Gastroesophageal sphincter (tissue), 3 donors: ENCODE data around the gene ATRAID.

Experiments used
- EP300 ChIP-seq: sonication (generic); formaldehyde crosslinking; IDR thresholded peaks from one replicate; pipeline ENCODE4 v1.6.1; 2017; ENCODE audit warnings: antibody characterized with exemption, mild to moderate bottlenecking
- POLR2A ChIP-seq, 2 donors: fragments of 450-650 bp; IDR thresholded peaks; one replicate each; pipeline ENCODE4 v1.6.1; 2017; ENCODE audit warnings: antibody characterized with exemption in 2 of 2, mild to moderate bottlenecking in 2 of 2, moderate library complexity in 1 of 2
- POLR2AphosphoS5 ChIP-seq: sonication (generic); formaldehyde crosslinking; IDR thresholded peaks from one replicate; pipeline ENCODE4 v1.6.1; 2017; ENCODE audit warnings: antibody characterized with exemption
- TF ChIP-seq, protein P1 (sequence below), 4 experiments: fragments of 200-600 bp in 2 of 4; fragments of 450-650 bp in 2 of 4; sonication (generic) in 1 of 4; IDR thresholded peaks; one replicate each; pipeline ENCODE4 v1.5.1; 2017 to 2019; ENCODE audit warnings: antibody characterized with exemption in 4 of 4, mild to moderate bottlenecking in 2 of 4, moderate library complexity in 2 of 4

DNA sequence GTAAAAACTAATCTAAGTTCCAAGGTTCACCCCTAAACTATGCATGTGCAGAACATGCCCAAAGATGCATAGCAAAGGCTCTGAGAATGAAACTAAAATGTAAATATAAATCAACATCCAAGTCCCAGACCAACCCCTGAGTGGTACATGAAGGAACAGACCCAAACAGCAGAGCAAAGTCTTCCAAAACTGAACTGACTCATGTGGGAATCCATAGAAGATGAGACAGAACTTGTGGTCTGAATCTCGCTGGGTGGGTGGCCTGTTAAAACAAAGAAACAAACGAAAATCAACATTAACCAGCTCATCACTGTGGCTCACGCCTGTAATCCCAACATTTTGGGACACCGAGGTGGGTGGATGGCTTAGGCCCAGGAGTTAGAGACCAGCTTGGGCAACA is 29.5 kb upstream of the ATRAID start:
- TF ChIP-seq, protein P1, sequence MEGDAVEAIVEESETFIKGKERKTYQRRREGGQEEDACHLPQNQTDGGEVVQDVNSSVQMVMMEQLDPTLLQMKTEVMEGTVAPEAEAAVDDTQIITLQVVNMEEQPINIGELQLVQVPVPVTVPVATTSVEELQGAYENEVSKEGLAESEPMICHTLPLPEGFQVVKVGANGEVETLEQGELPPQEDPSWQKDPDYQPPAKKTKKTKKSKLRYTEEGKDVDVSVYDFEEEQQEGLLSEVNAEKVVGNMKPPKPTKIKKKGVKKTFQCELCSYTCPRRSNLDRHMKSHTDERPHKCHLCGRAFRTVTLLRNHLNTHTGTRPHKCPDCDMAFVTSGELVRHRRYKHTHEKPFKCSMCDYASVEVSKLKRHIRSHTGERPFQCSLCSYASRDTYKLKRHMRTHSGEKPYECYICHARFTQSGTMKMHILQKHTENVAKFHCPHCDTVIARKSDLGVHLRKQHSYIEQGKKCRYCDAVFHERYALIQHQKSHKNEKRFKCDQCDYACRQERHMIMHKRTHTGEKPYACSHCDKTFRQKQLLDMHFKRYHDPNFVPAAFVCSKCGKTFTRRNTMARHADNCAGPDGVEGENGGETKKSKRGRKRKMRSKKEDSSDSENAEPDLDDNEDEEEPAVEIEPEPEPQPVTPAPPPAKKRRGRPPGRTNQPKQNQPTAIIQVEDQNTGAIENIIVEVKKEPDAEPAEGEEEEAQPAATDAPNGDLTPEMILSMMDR (IDR thresholded peaks at IDR 0.05): no peak
- TF ChIP-seq POLR2A (IDR thresholded peaks at IDR 0.05): no peak
- no peak for TF ChIP-seq POLR2AphosphoS5
- no peak for TF ChIP-seq EP300
